C1 segment of cervical spinal cord (tissue), 14 donors: ENCODE measurements around the gene CACNA1A.
A peak's percentile ranks its signal among the peaks of the same experiment; 100 is the strongest.

ENCODE experiments used
- DNase-seq, 14 donors: peaks; one replicate each; lab custom pipeline; 2025; lab: John Stamatoyannopoulos, UW

The CACNA1A gene

GRCh38 chr19:13165162-13165997, 340.9 kb downstream of the CACNA1A start:
- no peak for DNase-seq

DNA sequence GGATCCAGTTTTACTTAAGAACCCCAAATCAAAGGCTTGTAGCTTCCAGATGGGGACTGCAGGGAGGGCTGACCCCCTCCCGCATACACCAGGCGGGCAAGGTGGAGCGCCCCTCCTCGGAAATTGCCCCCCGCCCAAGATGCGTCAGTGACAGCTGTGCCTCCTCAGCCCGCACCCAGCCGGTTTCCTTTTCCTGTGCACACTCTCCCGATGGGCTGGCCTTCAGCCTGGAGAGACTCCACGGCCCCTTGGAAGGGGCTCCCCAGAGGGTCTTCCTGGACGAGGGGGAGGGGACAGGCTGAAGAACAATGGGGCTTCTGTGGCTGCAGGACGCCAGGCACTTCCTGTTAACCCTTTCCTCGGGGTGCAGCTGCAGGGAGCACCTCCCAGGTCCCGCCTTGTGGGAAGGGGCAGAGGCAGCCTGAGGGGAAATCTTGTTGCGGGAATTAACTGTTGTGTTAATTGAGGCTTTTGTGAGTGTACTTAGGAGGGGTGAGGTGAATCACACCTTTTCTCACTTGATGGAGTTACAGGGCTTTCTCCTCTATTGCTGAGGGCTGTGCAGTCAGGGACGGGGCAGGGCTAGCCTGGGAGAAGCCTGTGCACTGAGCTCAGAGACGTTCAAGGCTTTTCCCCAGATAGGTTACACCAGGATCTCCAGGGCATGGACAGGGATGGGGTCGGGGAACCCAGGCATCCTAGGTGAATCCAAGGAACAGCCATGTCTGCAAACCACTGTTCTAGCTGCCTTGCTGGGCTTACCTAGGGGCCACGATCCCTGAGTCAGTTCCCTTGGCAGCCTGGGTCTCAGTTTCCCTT, 341.7 kb downstream of the CACNA1A start:
- DNase-seq, result peak in 5 of 14 donors; percentile 37 to 71 (median 48)

- DNase-seq, result peak in 8 of 14 donors; percentile 36 to 85 (median 62)
Measured at GRCh38 chr19:13163609-13164342, 342.5 kb downstream of the CACNA1A start.

DNA sequence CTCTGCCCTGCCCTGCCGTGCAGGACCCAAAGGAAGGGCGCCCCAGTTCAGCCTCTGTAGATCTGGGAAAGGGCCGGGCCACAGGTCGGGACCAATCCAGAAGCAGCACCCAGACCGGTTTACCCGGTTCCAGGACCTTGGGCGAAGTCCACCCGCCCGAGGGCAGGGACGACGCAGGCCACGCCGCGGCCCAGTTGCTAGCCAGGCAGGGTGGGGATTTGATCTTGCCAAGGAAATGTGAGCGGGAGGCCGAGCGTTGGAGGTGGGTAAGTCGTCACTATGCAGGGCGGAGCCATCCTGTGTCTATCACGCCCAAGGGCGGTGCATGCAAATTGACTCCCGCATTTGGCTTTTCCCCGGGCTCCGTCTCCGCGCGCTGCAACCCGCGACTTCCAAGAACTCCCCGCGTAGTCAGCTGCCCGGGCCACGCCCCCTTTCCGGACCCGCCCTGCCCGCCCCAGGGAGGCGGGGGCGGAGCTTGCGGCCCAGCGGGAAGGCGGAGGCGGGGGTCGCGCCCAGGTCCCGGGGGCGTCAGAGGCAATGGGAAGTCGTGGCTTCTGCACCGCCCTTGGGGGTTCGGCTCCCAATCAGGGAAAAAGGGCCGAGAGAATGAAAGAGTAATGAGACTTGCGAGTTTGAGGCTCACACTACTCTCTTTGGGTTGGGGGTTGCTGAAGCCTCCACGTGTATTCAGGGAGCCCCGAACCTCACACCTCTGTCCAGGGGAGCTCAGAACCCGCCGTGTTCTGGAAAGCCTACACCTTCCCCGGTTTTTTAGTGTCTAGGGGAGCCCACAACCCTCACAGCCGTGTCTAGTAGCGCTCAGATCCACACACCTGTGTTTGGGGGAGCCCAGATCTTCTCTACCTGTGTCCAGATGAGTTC, 343.3 kb downstream of the CACNA1A start:
- DNase-seq, result peak in 12 of 14 donors; percentile 32 to 96 (median 82)

- DNase-seq, result no peak
Measured at GRCh38 chr19:13160557-13160956, 345.7 kb downstream of the CACNA1A start.

- DNase-seq, result no peak
Measured at GRCh38 chr19:13159713-13160112, 346.6 kb downstream of the CACNA1A start.
